ENCODE results near the gene C10orf105.

Gene C10orf105

DNA sequence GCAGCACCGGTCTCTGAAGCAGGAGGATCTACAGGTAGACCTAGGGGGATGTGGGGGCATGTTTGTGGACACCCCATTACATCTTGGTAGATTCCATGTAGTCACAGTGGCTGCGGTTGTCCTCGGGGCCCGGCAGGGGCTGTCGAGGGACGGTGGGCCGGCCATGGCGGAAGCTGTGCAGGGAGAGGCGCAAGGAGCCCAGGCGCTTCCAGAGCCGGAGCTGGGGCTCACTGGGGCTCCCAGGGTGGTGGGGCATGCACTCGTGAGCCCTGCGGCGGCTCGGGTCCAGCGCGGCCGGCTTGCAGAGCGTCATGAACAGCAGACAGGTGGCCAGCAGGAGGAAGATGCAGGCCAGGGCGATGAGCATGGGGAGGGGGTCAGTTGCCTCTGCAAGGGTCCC, 3.7 kb downstream of the C10orf105 start:
- DNase-seq = no peak

DNA sequence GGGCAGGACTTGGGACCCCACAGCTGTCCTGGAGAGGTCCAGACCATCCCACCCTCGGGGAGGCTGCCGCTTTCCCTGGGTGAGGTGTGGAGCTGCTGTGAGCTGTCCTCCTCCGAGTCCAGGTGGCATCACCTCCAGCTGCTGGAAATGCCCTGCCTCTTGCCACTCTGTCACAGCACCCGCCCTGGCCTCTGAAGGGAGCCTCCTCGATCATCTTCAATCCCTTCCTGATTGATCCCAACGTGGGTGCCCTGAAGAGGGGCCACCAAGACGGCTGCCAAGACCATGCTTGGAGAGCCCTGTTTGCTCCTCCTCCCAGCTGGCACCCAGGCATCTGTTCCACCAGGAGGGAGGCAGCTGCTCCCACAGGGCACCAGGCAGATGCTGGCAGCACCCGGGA, 4.6 kb downstream of the C10orf105 start:
- DNase-seq = no peak

DNA sequence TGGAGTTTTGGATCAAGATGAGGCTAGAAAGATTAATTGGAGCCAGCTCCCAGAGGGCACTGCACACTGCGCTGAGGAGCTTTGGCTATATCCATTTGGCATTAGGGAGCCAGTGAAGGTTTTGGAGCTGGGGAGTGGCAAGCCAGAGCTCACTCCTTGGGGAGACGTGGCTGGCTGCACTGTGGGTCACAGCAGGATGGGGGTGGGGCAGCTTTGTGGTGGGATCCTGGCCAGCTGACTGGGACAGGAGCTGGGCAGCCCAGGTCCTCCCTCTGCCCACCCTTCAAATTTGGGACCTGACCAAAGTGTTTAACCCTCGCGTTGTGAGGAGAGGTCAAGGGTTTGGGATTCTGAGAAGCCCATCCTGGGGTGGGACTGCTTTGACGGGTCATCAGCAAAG, 5.0 kb downstream of the C10orf105 start:
- no peak for DNase-seq

DNA sequence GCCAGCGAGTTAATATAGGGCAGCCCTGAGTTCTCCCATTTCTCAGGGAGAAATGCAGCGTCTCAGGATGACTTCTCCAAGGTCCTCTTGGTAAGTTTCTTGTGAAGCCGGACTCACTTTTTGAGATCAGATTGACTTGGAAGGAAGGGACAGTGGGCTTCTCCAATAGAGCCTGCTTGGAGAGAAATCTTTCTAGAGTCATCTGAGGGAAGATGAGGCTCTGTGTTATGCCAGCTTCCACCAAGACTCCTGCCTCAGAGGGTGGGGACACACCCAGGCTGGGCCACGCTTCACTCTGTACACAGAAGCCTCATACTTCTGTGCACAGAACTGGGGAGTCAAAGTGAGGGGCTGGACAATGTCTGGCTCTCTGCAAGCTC, 5.6 kb downstream of the C10orf105 start:
- DNase-seq = no peak

DNA sequence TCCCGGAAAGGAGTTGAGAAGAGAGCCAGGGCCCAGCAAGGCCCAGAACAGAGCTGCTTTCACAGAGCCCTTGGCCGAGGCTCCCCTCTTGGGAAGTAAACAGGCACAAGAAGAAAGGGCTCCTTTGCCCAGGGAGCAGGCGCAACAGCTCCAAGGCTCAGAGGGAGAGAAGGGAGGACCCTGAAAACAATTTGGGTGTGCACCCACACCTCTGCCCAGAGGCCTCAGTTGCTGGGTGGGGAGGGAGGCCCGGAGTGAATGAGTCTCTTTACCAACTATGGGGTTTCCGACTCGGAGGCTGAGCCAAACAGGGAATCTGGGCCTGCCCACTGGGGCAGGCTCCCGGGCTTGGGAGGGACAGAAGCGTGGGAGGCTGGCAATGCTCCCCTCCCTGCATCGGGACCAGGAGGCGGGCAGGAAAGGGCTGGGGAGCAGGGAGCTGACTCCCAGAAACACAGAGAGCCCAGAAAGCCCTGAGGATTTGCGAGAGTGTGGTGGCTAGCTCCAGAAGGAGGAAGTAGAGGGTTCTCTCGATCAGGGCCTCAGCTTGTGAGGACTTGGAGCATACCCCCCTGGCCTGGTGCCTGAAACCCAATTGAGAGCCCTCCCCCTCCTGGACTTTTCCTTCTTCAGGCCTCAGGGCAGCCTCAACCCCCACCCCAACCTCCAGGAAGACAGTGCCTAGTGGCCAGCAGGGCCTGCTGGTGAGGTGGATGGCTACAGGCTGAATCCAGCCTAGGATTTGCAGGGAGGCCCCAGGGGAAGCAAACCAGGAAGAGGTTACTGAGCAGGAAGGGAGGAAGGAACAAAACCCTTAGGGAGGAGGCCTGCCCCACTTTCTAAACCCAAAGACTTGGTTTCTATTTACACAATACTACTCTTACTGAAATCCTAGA, 6.2 kb downstream of the C10orf105 start:
- DNase-seq = peak; percentile 87 to 88

DNA sequence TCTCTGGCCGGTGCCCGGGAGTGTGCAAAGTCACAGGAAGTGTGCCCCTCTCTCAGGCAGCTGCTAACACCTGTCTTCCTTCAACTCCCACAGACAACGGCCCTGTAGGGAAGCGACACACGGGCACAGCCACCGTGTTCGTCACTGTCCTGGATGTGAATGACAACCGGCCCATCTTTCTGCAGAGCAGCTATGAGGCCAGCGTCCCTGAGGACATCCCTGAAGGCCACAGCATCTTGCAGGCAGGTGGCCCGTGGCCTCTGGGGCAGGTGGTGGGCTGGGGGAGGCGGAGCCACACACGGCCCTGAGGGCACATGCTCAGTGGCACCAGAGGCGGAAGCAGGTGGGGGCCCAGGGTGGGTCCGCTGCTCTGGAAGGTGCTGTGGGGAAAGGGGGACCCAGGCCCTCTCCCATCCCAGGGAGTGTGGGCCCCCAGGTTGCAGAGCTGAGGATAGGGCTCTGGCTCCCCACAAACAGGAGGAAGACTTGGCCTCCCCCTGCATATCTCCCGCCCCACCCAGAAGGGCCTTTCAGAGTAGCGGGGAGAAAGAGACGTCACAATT, 6.9 kb downstream of the C10orf105 start:
- DNase-seq = no peak

DNA sequence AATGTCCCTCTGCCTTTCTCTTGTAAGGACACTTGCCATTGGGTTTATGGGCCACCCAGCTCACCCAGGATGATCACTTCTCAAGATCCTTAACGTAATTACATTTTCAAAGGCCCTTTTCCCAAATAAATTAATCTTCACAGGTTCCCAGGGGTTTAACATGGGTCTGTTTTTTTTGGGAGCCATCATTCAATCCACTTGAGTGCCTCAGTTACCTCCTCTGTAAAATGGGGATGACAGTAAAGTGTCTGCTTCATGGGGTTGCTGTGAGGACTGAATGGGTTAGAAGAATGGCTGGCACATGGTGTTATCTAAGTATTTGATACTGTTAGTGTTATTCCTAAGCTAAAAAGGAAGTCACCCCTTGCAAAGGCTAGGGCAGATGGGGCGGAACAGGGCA, 7.4 kb downstream of the C10orf105 start:
- DNase-seq = no peak

DNA sequence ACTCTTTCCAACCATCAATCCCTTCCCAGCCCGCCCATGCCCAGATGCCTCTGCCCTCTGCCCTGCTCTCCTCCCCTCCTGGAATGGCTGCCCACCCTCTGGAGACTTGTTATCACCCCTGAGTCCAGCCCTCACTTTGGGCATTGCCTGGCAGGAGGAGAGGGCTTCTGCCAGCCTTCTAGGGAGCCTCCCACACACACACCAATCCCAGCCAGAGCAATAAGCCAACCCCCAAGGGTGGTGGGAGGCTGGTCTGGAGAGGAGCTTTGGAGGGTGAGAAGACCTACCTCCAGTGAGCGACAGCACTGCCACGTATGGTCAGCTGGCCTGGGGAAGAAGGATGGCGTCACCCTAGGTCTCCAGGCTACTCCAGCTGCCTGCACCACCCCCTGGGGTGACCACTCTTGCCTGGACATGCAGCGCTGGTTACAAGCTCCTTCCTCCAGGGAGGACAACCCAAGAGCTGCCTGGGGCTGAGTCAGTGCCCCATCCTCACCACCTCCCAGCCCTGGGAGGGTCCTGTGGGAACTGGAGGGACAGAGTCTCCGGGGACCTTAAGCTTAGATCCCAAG, 8.4 kb downstream of the C10orf105 start:
- DNase-seq = no peak

DNA sequence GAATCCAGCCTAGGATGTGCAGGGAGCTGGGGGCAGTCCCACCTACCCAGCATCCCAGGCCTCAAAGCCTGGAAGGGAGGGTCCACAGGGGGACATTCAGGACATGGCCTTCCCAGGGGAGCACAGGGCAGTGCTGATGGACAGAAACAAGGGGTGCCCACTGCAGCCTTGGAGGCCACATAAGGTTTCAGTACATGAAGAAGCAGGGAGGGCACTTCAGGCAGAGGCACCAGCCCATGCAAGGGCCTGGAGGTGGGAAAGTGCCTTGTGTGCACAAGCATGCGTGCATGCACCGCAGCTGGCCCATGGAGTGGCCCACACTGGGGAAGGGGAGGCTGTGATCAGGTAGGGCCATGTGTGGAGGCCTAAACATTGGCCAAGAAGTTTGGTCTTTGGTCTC, 9.1 kb downstream of the C10orf105 start:
- no peak for DNase-seq

DNA sequence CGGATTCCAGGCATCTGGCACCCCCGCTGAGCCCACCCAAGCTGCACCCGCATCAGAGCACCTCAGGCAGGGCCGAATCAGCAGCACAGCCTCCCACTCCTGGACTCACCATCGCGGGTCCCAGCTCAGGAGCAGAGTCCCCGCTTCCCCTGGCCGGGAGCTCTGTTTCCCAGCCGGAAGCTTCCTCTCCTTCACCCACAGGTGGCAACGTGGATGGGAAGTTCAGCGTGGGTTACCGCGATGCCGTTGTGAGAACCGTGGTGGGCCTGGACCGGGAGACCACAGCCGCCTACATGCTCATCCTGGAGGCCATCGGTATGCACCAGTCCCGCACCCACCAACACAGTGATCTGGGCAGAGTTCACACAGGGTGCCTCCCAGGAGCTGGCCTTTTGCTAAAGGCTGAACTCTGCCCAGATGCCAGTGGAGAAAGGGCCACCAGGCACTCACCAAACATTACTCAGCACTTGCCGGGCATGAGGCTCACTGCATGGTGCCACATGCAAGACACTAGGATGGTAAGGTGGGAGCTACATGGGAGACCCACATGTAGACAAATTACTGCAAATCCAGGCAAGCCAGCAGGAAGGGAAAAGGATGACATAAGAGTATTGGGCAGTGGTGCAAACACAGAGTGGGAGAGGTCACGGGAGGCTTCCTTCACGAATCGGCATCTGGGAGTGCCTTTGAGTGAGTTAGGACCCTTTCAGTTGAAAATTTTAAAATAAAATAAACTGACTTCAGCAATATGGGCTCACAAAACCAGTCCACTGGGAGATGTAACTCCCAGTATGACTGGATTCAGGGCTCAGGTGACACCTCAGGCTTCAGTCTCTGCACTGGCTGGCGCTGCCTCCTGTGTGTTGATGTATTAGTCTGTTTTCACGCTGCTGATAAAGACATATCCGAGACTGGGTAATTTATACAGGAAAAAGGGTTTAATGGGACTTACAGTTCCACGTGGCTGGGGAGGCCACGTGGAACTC, 10.4 kb downstream of the C10orf105 start:
- DNase-seq = no peak

DNA sequence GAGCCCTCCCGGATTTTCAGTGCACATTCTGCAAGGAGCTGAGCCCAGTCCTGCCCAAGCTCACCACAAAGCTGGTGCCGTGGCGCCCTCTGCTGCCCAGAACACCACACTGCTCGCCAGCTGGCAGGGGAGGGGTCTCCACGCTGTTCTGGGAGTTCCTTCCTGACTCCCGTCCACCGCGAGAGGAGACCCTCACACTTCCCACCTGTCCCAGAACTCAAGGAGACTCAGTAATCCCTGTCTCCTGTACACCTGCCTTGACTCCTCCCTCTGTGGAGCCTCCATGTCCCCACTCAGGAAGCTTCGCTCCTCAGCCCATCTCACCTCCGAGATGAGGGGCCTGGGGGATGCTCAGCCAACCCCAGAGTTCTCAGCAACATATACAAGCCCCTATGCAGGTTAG, 11.3 kb downstream of the C10orf105 start:
- DNase-seq = peak; percentile 20 to 26

DNA sequence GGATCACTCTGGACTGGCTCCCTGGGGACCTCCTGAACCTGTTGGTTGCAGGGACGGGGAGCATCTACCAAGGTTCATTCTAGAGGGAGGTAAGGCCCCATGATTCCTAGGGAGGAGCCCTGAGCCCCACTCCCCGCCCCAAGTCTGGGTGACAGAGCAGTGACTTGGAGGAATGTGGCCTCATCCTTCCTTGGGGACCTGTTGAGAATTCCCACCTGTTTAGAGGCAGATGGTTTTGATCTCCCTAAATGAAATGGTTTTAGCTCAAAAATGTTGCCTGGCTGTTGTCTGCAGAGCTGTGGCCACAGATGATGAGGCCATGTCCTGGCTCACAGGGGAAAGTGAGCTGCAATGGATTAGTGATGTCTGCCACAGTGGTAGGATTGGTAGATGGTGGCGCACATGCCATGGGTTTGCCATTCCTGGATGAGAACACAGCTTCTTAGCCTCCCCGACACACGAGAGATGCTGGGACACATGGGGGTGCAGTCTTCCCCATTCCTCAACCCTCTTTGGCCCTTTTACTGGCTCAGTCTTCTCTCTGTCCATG, 12.3 kb downstream of the C10orf105 start:
- no peak for DNase-seq

DNA sequence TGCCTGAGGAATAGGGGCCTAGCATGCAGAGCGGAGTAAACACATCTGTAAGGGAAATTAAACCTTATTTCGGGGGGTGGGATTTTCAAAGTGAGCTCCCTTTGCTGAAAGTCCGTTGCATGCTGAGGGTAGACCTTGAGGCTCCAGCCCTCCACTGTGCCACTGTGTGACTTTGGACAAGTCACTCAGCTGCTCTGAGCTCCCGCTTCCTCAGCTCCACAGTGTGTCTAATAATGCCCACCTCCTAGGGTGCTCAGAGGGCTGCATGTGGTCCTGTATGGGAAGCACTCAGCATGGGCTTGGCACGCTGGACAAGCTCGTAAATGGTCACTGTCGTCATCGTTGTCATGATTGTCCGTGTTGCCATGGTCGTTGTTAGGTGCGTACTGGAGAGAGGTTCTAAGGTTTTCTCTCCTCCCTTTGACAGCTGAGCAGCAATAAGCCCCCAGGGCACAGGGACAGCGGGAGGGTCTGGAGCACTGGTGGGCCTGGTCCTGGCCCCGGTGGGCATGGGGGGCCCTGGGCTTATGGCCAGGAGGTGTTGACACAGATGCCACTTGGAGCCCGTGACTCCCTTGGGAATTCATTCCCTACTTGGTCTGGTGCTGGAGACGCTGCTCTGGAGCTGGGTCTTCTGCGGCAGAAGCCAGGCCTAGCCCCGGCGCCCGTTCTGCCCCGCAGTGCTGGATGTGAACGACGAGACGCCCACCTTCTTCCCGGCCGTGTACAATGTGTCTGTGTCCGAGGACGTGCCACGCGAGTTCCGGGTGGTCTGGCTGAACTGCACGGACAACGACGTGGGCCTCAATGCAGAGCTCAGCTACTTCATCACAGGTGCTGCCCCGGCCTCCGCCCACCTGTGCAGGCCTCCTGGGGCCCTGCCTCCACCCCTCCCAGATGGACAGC, 13.1 kb downstream of the C10orf105 start:
- DNase-seq = no peak

DNA sequence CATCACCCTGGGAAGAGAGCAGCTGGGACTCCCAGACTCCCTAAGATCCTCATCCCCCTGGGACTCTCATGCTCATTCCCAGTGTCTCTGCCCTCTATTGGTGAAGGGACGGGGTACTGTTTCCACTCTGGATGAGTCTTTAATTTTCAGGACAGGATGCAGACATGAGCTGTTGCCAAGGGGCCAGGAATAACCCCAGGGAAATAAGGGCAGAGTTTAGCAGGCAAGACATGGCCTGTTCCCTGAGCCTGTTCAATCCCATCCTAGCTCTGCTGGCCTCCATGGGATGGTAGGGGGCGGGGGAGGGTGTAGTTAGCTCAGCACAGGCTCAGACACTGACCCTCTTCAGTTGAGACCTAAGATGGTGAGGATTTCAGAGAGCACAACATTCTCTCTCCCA, 14.0 kb downstream of the C10orf105 start:
- no peak for DNase-seq

DNA sequence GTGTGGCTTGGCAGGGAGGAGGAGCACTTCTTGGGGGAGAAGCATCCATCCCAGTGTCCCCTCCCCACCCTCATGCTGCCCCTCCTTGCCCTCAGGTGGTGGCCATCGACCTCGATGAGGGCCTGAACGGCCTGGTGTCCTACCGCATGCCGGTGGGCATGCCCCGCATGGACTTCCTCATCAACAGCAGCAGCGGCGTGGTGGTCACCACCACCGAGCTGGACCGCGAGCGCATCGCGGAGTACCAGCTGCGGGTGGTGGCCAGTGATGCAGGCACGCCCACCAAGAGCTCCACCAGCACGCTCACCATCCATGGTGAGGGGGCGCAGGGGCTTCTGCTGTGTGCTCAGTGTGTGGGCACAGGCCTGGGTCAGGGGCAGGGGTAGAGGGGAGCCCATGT, 14.8 kb downstream of the C10orf105 start:
- DNase-seq = no peak

DNA sequence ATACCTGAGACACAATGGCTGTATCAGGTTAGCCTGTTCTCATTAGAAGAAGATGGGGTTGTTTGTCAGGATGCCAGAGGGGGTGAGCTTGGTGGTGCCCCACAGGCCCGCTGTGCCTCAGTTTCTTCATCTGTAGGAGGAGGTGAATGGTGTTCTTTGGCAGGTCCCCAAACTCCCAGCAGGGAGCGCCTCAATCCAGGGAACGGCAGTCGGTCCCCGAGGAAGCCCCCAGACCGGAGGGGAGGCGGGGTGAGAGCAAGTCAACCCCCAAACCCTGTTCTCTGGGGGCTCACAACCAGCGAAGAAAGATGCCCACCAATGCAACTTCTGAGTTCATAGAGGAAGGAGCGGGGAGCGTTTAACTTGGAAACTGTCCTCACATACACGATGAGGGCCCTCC, 16.0 kb downstream of the C10orf105 start:
- DNase-seq = no peak

DNA sequence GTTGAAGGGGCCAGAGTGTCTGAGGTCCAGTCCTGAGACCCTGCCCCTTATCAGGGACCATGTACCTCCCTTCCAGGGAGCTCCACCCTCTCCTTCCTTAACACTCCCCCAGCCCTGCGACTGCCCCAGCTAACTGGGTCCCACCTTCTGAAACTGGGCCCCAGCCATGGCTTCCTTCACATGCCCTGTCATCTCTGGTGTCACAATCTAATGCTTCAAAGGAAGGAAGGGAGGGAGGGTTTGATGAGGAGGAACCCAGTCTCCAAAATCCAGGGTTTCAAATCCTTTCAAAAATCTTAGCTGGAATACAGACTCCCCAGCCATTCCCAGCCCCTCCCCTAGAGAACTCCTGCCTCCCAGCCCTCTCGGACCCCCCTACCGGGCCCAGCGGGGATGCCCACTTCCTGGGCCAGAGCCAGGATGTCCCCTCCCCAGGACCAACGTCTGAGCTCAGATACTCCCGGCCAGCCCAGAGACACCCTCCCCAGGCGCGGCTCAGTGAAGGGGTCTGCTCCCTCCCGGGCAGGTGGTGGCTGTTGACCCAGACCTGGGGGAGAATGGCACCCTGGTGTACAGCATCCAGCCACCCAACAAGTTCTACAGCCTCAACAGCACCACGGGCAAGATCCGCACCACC, 18.0 kb downstream of the C10orf105 start:
- DNase-seq = peak in 1 of 2 experiments; percentile 7

DNA sequence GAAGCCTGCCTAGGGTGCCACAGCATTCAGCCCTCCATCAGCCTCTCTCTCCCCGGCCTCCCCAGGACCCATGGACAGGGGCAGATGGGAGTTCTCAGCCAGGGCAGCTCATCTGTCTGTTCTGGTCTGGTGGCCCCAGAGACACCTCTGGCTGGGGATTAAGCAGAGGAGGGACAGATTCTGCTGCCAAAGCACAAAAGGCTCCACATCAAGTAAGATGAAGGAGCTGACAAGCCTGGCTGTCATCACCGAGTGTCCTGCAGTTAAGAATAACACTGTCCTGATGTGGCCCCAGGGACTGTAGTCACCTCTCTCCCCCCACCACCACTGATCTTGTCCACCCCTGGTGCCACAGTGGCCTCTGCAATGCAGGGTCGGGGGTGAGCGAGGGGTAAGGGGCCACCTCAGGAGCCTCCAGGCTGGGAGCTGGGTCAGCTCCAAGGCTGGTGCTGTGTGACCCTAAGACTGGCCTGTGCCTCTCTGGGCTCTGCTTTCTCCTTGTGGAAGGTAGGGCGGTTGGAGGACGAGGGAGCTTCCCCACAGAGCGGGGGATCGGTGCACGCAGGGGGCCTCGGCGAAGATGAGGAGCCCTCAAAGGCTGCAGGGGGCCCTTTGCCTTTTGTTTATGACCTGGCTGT, 18.7 kb downstream of the C10orf105 start:
- no peak for DNase-seq

DNA sequence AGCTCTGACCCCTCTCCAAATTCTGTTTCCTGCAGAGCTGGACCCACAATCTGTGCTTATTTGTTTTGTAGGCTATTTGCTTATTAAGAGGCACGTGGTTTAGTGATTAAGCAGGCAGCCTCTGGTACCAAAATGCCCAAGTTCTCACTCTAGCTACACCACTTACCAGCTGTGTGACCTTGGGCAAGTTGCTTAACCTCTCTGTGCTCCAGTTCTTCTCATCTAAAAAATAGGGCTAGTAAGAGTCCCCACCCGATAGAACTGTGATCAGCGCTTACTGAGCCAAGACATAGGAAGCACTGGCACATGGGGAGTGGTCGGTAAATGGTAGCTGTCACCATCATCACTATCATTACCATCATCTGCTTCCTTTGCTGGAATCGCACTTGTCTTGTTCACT, 20.8 kb downstream of the C10orf105 start:
- no peak for DNase-seq

DNA sequence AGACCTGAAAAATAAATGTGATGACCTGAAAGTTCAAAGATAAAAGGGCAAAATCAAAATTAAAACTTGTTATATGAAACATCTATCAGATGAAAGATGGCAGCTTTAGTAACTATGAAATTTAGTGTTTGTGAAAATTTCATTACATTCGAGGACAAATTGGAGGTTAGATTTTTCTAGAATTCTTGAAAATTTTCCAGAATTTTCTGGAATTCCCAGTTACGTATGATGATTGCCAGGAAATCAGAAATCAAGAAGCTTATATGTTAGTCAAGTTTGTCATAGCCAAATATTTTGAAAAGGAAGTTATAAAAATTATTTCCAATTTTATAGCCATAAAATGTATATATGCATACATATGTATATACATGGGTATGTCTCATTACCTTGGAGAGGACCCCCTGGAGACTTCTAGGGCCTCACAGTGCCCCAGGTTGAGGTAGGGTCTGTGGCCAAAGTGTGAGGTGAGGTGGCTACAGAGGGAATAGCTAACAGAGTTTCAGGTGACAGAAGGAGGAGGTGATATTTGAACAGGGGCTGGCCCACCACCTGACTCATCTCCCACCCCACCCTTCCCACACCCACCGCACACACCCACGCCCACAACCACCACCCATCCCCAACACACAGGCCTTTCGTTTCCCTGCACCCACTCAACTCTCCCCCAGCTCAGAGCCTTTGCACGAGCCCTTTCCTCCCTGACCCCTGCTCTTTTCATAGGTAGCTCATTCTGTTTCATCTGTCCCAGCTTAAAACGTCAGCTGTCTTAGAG, 21.5 kb downstream of the C10orf105 start:
- no peak for DNase-seq
